ENCODE results near the gene NT5DC1.

Gene NT5DC1

DNA sequence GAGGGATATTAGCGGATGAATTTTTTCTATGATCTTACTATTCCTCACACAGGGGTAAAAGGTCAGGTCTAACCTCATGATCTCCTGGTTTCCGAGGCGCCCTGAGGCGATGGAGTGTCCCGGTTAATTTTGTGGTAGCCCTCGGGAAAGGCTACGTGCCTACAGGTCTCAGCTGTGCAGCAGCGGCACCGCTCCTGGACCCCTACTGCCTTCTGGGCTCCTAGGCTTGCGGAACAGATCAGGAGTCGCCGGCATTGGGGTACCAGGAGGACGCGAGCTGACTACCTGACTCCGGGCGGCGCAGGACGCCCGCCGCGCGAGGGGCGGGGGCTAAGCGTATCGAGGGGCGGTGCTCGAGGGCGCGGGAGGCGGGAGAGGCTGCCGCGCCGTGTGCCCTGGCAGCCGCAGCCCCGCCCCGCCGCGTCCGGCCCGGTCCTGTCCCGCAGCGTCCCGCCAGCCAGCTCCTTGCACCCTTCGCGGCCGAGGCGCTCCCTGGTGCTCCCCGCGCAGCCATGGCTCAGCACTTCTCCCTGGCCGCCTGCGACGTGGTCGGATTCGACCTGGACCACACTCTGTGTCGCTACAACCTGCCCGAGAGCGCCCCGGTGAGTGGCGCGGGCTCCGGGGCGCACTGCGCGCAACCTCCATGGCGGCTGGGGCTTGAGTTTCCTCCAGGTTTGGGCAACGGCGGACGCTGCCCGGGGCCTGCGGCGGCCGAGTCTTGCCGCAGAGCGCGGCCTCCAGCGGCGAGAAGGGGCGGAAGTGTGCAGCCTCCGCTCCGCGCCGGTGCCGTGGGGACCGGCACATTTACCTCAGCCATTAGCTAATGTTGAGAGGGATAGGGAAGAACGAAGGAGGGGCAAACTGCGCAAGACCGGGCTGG is at the start of gene NT5DC1:
Gene NT5DC1, plus strand, starts transcription at position 435 of the 883 bp plus-strand sequence. Its CDS starts 78 bp downstream, at position 513.
- peak; percentile 85 for DNase-seq (ENCODE audit: low spot score)

DNA sequence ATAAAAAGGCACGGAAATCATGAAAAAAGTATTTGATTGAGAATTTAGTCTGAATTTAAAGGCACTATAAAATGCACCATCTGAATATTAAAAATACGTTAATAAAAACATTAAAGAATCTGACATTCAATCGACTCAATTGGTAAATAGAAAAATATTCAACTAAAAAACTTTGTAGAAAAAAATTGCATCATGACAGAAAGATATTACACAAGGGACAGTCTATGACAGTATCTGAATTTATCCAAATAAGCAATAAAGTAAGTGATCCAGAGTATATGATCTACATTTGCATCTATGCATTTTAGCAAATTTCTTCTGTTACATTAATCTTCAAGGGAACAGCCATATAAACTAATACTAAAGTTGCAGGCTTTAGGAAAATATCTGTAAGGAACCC is 49.4 kb upstream of the NT5DC1 start:
- no peak for DNase-seq (ENCODE audit: low spot score)

DNA sequence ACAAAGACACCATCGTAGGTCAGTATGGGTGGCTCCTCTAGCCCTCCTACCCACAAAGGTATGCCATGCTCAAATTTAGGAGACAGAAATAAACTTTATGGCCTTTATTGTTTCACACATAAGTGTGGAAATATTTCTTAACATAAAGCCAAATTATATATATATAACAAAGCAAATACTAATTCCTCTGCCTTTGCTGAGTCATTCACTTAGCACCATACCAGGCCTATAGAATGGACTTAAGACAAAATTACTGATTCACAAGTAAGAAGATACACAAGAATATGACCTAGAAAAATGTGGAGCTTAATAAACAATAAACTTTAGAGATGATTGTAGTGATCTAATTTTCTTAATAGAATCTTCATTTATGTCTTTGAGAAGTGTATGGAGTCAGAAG is 45.1 kb upstream of the NT5DC1 start:
- no peak for DNase-seq (ENCODE audit: low spot score)

DNA sequence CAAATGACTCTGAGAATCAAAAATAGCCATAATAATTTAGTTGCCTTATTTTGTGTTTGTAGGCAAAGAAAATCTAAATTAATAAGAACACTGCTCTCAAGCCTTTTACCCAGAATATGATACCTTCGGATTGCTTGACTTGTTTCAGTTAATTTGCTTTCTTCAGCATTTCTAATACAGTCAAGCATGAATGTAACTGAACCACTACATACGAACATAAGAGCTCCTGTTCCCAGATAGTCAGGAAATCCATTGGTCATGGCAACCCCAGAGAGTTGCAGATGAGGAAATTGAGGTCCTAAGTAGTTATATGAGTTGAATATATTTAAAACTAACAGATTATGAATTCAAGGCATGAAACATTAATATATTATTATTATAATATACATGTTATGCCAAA is 42.9 kb upstream of the NT5DC1 start:
- no peak for DNase-seq (ENCODE audit: low spot score)

DNA sequence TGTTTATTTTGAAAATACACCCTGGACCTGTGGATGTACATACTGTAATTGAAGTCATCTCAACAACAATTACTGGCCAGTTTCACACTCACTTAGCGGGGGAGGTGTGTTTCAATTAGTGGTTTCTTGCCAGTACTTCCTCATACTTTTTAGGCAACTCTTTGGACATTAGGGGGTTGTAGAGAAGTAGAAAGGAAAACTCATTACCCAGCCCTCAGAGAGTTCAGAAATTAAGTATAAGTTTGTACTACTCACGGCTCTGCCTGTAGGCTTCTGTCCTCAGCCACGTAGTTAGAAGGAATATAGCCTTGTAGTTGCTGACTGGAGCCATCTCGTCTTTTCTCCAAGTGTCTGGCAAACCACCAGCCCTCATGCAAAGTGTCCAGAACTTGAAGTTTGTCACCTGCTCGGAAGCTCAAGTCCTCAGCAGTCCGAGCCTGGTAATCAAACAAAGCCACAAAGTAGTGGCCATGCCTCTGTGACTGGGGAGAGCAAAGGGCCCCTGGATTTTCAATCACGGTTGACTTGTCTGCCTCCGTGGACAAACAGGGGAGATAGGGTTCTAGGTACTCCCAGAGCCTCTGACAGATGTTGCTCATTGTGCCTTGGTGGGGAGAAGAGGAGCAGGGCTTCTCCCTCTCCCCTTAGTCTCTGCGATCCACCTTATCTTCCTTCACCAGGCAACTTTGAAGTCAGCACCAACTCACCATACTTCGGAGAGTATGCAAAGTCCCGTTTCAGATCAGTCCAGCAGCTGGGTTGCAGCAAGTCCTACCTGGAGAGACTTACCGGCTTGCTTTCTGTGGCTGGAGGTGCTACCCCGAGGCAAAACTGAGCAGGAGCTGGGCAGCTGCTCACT is 40.7 kb upstream of the NT5DC1 start:
- DNase-seq (ENCODE audit: low spot score): no peak

DNA sequence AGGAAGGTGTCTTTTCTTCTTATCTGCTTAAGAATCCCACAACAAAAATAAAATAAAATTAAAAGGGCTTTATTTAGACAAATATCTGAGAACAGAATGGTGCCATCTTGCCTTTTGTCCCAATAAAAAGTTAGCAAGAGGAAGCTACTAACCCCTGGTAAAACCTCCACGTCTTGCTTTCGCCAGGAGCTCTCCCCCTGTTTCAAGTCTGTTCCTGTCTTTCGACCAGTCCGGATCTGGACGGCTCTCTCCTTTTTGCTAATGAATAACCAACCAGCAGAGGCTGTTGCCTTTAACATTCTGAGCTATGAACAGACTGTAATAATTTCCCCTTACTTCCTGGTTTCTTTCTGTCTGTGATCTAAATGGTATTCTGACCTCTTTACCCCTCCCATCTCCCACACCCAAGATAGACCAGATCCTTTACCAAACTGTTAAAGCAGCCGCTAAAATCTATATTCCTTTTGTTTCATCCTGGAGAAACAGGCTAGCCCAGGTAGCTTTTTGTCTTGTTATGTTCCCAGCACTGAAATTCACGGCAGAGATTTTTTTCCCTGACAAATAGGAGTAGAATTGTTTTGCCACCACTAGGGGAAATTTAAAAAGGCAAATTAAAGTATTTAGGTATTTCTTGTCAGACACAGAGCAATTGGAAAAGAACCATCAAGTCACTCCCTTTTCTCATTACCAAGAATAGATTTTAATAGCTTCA is 39.9 kb upstream of the NT5DC1 start, which contains the start of gene FRK:
Gene FRK, minus strand, starts transcription at position 320 of the 712 bp plus-strand sequence. CDS start 580 bp downstream, outside the sequence.
- DNase-seq (ENCODE audit: low spot score): no peak

DNA sequence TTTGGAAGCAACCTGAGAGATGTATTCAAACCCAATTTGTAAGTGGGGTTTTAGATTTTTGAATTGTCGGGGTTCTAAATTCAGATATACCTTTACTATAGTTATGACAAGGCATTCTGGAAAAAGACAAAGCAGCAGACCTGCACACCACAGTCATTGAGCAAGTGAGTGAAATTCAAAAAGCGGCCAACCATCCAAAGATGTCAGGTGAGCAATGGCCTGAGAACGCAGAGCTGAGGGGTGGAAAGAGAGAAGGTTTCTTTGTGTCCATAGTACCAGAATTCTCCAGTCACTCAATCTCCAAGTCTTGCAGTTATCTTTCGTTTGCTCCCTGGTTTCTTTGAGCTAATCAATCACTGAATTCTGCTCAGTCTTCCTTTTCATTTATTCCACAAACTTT is 38.2 kb upstream of the NT5DC1 start:
- DNase-seq (ENCODE audit: low spot score): no peak

DNA sequence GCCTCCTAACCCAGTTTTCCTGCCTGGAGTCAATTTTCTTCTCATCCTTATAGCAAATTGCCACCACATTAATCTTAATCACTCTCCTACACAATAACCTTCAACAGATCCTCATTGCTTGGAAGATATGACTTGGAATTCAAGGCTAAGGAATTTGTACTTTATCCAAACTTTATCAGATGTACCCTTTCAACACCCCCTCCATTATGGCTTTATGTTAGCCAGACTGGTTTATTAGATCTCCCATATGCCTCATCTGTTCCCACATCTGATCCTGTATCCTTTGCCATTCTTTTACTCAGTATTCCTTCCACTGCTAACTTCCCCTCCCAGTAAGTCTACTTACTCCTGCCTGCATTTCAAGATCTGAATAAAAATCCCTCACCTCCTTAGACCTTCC is 36.0 kb upstream of the NT5DC1 start:
- DNase-seq (ENCODE audit: low spot score): no peak

DNA sequence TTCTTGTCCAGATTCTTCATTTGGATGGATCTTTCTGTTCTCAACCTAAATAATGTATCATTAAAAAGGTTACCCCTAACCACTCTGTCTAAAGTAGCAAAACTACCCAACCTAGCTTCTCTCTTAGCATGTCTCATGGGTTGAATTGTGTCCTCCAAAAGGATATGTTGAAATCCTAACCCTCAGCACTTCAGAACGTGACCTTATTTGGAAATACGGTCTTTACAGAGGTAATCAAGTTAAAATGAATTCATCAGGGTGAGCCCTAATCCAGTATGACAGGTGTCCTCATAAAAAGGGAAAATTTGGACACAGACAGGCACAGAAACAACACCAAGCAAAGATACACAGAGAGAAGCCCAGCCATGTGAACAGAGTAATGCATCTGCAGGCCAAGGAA is 33.9 kb upstream of the NT5DC1 start:
- no peak for DNase-seq (ENCODE audit: low spot score)

DNA sequence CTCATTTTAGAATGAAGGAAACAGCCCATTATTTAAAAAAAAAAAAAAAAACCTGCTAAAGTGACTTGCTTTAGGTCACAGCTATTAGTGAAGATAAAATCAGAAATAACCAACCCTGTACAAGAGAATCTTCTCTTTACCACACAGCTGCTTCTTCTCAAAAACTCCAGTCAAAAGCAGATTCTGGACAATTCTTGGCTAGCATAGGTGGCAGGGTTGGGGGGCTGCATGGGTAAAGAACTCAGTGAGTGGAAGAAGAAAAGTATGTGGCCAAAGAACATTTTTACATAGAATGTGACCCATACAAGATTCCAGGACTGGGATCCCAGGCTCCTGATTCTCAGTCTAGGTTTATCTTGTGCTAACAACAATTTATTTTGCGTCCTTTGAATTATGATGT is 30.6 kb upstream of the NT5DC1 start:
- no peak for DNase-seq (ENCODE audit: low spot score)

DNA sequence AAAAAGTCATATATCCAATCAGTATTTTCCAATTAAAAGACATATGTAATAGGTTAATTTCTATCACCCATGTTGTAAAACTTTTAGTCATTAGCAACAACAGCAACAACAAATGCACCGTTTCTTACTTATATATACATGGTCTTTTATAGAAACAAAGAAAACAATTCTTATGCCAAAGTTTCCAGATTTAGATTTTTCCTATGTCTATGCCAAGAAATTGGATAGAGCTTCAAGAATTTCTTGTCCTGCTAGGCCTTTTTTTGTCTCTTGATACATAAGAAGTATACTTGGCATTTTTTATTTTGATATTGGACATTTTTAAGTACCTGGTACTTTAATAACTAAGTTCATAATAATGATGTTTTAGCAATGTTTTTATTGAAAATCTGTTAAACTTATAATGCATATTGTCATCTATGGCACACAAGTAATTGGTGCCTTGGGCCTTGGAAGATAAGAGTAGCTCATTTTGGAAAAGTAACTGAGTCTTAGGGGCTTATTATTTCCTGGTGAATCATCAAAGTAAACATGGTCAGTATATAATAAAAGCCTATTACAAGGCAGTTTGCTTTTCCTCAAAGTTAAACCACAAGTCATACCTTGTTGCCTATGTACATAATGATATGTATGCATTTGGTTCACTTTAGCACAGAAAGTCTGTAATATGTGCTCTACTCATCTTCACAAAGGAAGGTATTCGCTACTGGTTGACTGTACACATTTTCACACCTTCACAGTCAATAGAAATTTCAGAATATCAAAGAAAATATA is 29.9 kb upstream of the NT5DC1 start:
- DNase-seq (ENCODE audit: low spot score): no peak

DNA sequence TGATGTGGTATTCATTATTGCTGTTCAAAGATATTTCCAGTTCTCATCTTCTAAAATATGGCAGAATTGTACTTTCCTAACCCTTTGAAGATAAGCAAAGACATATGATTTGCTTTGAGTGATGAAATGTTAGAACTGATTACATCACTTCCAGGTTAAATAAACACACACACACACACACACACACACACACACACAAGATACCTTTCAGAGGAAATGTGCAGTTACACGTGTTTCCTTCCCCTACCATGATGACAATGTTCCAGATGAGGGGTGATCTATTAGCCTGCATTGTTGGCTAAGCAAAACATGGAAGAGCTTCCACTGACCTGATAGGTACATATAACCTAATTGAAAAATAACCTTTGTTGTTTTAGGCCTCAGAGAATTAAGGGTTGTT is 28.3 kb upstream of the NT5DC1 start:
- DNase-seq (ENCODE audit: low spot score): no peak

DNA sequence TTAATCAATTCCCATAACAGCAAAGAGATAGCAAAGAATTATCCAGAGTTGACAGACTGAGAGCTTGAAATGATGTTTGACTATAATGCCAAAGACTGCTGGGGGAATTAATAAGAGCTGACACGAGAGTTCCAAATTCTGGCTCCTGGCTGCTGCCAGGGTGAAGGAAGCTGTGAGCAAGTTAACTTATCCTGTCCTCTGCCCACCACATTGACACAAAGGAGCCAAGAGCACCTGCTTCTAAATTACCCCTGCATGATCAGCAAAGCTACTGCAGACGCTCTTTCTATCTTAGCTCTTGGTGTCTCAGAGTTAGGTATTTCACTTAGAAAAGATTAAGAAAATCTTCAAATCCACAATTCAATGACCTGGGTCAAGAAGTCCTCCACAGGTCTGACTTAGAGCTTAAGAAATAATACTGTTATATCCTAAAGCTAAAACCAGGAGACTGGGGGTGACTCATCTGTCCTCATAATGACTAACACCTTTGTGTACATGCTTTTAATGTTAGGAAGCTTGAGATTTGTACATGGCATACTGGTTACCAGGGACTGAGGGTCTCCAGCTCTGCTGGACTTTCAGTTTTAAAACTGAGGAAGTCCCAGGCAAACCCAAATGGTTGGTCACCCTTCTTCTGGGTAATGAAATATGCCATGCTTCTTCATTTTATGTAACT is 26.8 kb upstream of the NT5DC1 start:
- no peak for DNase-seq (ENCODE audit: low spot score)

DNA sequence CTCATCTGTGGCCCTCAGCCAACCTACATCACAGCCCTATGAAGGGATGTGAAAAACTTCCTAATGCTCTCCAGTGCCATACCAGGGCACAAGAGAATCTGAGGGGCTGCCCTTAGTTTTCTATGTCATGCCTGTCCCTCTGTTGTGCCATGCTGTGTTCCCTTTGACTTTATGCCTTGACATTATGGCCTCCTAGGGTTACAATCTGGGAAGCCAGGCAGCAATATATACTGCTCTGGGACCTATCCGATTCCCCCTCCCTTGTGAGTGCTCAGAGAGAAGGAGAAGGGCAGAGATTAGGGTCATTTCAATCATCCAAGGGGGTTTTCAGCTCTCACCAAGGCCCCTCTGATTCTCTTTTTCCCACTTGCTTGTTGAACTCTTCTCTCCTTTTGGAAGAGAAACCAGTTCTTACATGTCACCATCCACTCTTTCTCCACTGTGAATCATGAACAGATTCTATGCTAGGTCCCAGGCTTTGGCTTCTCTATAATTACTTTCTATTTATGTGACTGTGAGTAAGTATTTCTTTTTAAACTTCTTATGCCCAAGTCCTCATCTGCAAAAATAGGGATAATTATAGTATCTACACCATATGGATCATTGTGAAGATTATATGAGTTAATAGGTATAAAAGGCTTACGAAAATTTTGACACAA is 25.8 kb upstream of the NT5DC1 start:
- no peak for DNase-seq (ENCODE audit: low spot score)

DNA sequence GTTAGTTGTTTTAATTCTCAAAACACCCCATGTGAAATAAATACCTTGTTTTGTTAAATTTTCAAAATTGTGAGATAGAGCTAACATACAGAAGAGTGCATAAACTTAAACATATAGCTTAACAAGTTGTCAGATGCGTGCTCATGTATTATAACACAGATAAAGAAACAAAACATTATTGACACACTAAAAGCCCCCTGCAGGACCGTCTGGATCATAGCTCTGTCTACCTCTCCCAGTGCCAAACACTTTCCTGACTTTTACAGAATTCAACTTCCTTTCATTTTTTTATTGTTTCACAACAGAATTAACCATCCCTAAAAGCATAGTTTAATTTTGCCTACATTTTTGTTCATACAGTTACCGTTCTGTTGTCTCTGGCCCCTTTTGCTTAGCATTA is 22.1 kb upstream of the NT5DC1 start:
- no peak for DNase-seq (ENCODE audit: low spot score)

DNA sequence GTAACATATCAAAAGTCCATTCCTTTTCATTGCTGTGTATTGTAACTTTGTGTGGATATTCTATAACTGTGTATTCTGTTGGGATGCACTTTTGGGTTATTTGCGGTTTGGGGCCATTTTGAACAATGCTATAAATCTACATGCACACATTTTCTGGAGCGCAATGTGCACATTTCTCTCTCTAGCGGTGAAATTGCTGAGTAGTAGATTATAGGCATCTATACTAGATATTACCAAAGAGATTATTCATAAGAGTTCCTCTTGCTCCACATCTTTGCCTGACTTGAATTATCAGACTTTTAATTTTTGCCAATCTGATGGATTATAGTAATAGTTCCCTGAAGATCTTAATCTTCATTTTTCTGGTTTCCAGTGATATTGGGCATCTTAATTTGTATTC is 21.7 kb upstream of the NT5DC1 start:
- DNase-seq (ENCODE audit: low spot score): no peak

DNA sequence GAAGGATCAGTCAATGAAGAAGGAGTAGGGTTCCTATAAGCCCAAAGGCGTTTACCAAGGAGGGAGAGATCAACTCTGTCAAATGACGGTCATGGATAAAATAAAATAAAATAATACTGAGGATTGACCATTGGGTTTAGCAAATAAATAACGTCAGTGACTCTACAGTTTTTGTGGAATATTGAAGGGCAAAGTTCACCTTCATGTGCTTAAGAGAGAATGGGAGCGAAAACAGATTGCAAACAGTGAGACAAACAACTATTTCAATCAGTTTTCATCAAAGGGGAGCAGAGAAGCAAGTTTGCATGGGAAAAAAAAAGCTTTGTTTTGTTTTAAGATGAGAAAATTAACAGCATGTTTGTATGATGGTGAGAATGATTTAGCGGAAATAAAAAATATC is 17.6 kb upstream of the NT5DC1 start:
- no peak for DNase-seq (ENCODE audit: low spot score)

DNA sequence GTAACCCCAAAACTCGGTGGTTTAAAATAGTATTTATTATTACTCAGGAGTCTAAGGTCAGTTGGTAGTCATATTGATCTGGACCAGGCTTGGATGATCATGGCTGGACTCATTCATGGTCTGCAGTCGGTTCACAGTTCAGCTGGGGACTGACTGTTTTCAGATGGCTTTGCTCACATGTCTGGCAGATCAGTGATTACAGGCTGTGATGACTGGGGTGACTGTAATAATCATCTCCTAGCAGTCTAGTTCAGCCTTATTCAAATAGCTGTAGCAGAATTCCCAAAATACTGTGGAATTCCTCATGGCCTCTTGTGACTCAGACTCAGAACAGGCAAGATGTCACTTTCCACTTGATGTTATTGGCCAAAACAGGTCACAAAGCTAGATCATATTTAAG is 16.4 kb upstream of the NT5DC1 start:
- no peak for DNase-seq (ENCODE audit: low spot score)

DNA sequence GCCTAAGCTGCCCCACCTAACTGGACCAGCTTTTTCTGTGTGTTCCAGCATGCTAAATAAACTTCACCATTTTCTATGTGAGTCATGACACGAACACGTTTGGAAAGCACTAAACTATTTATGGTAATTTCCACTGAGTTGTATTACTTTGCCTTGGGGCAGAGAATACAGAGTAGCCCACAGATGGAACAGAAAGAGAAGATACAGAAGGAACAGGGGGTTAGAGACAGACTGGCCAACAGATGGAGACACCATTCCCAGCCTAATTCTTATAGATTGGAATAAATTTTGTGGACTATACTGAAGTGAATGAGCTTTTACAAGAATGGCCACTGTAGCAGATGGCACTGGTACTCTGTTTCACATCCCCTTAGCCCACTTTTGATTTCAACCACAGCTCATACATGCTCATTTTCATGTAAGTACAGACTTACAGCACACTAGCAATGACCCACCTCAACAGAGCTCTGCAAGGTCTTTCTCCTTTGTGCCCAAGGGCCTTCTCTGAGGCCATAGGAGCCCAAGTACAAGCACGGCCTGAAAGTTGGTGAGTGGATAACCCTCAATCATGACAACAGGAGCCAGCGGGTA is 13.1 kb upstream of the NT5DC1 start:
- no peak for DNase-seq (ENCODE audit: low spot score)

DNA sequence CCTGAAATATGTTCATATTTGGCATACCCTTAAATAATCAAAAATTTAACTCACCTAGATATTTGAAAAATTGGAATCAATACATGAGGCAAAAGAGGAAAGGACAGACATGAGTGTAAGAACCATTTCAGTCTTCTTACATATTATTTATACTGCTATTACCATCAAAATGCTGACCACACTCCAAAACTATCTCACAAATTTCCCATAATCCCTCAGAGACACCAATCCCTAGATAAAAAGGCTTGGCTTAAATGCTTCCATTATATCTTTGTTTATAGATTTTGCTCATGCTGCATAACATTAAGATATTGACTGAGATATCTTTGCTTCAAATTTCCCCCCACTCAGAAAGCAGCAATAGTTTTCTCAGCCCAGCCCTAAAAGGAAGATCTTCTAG is 11.7 kb upstream of the NT5DC1 start:
- DNase-seq (ENCODE audit: low spot score): no peak

All from left forelimb (tissue), 1 donor.